ENCODE data around the gene VPS13D.

DNA sequence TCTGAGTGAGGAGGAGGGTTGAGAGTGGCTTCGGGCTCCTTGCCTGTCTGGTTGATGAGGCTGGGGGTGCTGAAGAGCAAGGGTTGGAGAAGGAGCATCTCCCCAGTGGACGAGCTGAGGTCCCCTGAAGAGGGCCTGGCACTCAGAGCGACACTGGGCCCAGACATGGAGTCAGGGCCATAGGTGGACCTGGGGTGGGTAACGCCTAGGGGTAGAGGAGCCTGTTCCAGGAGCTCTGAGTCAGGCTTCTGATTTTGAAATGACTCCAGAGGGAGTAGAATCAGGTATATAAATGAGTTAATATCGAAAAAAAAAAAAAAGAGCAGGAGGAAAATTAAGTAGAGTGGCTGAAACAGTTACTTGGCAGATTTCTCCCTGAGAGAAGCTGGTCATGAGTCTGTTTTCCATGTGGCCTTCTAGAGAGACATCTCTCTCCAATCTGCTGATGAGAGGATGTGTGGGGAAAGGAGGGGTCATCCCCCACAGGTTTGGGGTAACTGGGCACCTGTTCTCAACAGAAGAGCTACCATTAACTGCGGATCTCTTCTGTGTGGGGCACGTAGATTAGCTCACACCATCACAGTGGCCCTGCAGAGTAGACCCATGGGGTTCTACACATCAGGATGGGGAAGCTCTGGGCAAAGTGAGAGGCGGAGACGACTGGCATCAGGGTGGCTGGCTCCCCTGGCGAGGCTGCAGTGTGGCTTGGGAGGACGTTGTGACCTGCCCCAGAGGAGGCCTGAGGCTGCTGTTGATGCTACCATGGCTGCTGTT is 272.7 kb downstream of the VPS13D start:
- TF ChIP-seq CTCF (conservative IDR thresholded peaks at IDR 0.05; ENCODE audit: low read depth, low read length) (no peak), EZH2 (IDR thresholded peaks at IDR 0.05; ENCODE audit: low read length, unreplicated experiment) (no peak), EZH2phosphoT487 (IDR thresholded peaks at IDR 0.05; ENCODE audit: borderline replicate concordance, low read length) (no peak)

Data from PC-3 (cell line).